Measurements from ENCODE around the gene CKLF. TPM values are rescaled to one million over a fixed set of nuclear protein-coding genes. Genes with fewer than 3 reads are reported as not detected.
"Not testable (repeated sequence)": the region's sequence is repeated elsewhere in the genome, so short reads cannot be mapped to it uniquely, and the experiment has no call there.

Gene CKLF
- total RNA-seq, 1 donor = 46.3 TPM

DNA sequence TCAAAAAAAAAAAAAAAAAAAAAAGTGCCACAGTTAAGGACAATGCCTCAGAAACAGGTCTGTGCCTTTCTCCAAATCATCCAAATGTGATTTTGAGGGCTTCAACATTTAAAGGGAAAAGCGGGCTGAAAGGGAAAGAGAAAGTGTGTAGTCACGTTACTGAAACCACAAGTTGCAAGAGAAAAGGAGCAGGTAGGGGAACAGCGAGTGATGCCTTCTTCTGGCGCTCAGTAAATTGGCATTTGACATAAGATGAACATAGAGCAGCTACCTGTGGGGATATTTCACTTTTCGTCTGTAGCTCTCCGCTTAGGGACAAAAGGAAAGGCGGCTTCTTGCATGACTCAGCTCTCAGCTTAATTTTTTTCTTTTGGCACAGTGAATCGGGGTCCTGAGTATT is 37.9 kb downstream of the CKLF start:
- peak in 2 of 3 donors; percentile 57 to 68 for DNase-seq (ENCODE audit: low read depth in 2 of 3, low spot score in 2 of 3)

- no peak for DNase-seq (ENCODE audit: low read depth in 2 of 3, low spot score in 2 of 3)
Observed at GRCh38 chr16:66591018-66591417, 38.6 kb downstream of the CKLF start.

DNA sequence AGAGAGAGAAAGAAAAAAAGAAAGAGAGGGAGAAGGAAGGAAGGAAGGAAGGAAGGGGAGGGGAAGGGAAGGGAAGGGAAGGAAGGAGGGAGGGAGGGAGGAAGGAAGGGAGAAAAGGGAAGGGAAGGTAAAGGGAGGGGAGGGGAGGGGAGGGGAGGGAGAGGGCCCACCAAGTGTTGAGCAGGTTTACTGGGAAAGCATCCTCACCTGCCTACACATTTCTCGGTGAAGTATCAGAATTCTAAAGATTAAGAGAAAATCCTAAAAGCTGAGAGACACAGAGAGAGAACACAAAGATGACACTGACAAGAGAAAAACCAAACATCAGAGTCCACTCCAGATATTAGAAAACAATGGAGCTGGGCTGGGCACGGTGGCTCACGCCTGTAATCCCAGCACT is 39.9 kb downstream of the CKLF start:
- no peak for DNase-seq (ENCODE audit: low read depth in 2 of 3, low spot score in 2 of 3)

GRCh38 chr16:66592814-66593213 is 40.4 kb downstream of the CKLF start:
- no peak for DNase-seq (ENCODE audit: low read depth in 2 of 3, low spot score in 2 of 3)

DNA sequence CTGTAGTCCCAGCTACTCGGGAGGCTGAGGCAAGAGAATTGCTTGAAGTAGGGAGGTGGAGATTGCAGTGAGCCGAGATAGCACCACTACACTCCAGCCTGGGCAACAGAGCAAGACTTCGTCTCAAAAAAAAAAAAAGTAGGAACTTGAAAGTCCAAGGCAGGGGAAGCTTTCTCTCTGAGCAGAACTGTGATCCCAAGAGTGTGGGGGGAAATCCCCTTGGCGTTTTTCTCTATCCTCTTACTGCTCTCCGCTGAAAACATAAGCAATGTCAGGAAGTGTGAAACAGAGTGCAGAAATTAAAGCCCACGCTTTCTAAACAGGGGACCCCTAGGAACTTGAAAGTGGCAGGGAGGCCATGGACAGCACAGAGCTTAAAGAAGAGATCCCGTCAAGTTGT is 42.4 kb downstream of the CKLF start:
- no peak for DNase-seq (ENCODE audit: low read depth in 2 of 3, low spot score in 2 of 3)

DNA sequence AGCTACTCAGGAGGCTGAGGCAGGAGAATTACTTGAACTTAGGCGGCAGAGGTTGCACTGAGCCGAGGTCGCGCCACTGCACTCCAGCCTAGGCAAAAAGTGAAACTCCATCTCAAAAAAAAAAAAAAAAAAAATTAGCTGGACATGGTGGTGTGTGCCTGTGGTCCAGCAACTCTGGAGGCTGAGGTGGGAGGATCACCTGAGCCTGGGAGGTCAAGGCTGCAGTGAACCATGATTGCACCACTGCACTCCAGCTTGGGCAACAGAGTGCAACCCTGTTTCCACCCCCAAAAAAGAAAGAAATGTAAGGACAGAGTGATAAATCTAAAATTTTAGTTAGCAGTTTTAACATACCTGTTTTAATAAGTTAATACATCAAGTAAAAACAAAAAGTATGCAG is 44.2 kb downstream of the CKLF start:
- DNase-seq (ENCODE audit: low read depth in 2 of 3, low spot score in 2 of 3) = not testable (repeated sequence)

DNA sequence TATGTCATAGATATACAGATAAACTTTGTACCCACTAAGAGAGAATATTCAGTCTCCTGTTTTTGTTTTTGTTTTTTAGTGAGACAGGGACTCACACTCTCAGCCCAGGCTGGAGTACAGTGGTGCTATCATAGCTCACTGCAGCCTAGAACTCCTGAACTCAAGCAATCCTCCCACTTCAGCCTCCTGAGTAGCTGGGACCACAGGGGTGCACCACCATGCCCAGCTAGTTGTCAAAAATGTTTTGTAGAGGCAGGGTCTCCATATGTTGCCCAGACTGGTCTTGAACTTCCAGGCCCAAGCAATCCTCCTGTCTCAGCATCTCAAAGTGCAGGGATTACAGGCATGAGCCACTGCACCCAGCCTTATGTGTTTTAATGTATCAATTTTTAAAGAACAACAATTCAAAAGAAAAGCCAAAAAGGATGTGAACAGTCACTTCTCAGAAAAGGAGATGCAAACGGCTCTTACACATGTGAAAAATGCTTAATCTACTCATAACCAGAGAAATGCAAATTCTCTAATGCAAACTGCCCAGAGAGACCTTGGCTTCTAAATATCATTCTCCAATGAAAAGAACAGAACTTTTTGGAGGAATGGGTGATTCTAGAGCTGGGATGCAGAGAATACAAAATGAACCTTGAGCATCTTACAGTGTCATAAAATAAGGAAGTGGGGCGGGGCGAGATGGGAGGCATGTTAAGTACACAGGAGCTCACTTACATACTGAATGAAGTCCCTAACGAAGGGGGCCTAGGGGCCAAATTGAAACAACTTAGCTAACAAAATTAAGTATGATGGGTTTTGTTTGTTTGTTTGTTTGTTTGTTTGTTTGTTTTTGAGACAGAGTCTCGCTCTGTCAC is 44.8 kb downstream of the CKLF start:
- no peak for DNase-seq (ENCODE audit: low read depth in 2 of 3, low spot score in 2 of 3)

DNA sequence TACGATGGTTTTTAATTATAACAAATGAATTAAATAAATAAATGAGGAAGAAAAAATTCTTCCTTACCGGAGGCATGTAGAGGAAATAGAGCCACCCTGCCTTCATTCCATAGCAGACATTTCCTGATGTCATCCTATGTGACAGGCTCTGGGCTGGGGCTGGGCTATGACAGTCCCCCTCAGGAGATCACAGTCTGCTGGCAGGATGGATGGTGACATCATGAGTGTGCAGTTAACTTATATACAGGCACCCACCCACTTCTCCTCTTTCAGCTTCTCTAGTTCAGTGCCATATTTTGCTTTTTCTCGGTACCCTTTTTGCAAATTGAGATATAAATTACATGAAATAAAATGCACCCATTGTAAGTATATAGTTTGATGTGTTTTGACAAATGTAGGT is 45.7 kb downstream of the CKLF start:
- no peak for DNase-seq (ENCODE audit: low read depth in 2 of 3, low spot score in 2 of 3)

- no peak for DNase-seq (ENCODE audit: low read depth in 2 of 3, low spot score in 2 of 3)
Observed at GRCh38 chr16:66599726-66600125, 47.4 kb downstream of the CKLF start.

DNA sequence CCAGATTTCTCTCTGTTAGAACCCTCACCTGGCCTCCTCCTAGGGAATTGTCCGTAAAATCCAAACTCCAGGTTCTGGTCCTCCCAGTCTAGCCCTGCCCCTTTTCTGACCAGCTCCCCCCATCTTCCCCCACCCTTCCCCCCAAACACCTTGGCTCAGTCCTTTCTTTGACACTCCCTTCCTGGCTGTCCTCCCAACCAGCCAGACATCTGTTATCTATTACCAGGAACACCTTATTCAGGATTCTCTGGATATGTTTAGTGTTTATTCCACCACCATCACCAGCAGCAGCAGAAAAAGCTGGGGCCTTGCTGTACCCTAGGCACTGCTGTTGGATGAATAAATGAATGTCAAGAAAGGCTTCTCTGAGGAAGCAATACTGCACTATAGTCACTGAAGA is 48.1 kb downstream of the CKLF start:
- no peak for DNase-seq (ENCODE audit: low read depth in 2 of 3, low spot score in 2 of 3)

DNA sequence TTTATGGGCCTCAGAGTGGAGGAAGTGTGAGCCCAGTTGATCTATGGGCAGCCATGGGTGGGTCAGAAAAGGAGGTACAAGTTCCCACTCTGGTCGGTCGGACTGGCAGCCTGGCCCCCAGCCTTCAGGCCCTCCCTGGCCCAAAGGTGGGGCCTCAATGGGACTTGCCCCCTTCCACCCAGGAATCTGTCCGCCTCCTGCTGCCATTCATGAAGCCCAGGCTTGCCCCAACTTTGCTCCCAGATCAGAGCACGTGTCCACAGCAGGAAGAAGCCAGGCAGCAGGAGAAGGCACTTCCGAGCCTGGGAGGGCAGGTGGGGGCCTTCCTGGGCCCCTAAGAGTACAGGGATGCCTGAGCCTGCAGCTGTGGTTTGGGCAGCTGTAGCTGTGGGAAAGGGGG is 49.1 kb downstream of the CKLF start:
- DNase-seq (ENCODE audit: low read depth in 2 of 3, low spot score in 2 of 3) = no peak

DNA sequence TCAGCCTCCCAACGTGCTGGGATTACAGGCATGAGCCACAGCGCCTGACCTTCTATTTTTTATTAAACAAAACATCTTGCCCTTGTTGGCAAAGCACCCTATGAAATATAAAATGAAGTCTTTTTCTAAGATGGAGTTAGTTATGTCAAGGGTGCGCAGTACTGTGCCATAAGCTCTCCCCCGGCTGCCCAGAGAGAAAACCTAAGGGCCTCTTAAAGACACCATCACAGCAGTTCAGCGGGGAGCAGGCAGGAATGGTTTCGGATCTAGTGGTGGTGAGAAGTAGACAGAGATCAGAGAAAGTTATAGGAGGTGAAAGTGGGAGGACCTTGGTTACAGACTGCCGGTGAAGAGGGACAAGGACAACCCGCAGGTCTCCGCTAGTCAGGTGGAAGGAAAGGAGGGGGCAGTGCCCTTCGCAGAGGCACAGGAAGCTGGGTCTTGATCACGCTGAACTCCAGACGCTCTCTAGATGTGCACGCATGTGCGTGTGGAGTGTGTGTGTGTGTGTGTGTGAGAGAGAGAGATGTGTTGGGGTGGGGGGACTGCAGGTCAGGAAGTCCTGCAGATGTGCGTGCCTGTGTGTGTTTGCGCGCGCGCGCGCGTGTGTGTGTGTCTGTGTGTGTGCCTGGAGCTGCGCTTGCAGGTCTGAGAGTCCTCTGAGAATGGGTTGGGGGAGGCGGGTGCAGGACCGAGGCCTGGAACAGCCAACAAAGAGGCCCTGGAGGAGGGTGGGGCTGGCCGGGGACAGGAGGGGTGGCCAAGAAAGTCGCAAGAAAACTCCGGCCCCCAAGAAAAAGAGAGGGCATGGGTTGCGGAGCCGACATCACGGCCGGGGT is 51.4 kb downstream of the CKLF start:
- peak; percentile 66 to 84 (median 80) for DNase-seq (ENCODE audit: low read depth in 2 of 3, low spot score in 2 of 3)

DNA sequence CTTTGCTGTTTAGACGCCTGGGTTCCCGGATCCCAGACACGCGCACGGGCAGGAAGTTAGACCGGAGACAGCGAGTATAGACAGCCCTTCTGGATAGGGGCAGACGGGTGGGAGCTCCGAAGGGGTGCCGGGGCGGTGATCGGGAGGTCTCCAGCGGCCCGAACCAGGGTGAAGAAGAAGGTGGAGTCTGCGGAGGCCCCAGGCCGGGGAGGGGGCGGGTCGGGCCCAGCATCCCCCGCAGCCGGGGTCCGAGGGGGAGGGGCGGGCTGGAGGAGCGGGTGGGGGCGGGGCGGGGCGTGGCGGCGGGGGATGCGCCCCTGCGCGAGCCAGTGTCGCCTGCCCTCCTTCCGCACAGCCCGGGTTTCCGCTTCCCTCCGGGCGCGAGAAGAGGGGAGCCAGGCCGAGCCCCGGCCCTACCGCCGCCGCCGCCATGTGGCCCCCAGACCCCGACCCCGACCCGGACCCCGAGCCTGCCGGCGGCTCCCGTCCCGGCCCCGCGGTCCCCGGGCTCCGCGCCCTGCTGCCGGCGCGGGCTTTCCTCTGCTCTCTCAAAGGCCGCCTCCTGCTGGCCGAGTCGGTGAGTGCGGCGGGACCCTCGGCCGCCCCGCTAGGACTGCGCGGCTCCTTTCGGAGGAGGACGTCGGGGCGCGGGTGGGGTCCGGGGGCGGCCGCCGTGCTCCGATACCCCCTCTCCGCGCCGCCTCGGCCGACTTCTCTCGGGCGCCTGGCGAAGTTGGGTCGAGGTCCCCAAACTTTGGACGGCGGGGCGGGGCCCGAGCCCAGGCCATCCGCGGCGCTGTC is 52.2 kb downstream of the CKLF start, which contains the start of gene CMTM3:
TSS of gene CMTM3 (plus strand) at position 329 of the 801 bp plus-strand sequence. CDS start at position 431, 102 bp downstream.
- DNase-seq (ENCODE audit: low read depth in 2 of 3, low spot score in 2 of 3) = peak; percentile 52 to 78 (median 71)

GRCh38 chr16:66605177-66605978 is 53.0 kb downstream of the CKLF start:
- DNase-seq (ENCODE audit: low read depth in 2 of 3, low spot score in 2 of 3) = peak in 1 of 3 donors; percentile 53

DNA sequence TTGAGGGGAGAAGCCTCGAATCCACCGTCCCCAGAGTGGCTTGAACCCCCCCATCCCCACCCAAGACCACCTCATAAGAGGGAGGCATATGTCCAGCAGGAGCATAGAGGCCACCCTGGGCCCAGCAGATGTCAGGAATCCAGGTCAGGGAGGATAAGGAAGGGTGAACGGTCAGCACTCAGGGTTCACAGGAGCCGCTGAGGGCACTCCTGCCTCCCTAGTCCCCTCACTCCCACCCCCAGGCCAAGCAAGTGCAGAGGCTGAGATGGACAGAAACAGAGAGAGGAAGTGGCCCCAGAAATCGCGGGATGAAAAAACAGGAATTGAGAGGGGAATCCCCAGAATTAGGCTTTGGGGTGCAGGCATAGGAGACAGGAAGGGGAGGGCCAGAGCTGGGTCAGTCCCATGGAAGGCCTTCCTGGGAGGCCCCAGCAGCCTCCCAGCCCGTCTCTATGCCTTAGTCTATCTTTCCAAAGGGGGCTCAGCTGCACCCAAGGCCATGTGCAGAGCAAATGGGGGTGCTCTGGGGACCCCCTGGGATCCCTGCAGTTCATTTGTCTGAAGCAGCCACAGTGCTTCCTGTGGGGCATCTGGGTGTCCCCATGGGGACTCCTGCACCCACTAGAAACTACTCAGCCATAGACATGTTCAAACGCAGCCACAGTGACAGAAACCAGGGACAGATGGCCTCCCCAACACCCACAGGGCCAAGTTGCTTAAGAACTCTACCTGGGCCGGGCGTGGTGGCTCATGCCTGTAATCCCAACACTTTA is 53.8 kb downstream of the CKLF start:
- DNase-seq (ENCODE audit: low read depth in 2 of 3, low spot score in 2 of 3) = no peak

- DNase-seq (ENCODE audit: low read depth in 2 of 3, low spot score in 2 of 3) = peak; percentile 64 to 89 (median 85)
Observed at GRCh38 chr16:66608241-66609138, 56.1 kb downstream of the CKLF start.

DNA sequence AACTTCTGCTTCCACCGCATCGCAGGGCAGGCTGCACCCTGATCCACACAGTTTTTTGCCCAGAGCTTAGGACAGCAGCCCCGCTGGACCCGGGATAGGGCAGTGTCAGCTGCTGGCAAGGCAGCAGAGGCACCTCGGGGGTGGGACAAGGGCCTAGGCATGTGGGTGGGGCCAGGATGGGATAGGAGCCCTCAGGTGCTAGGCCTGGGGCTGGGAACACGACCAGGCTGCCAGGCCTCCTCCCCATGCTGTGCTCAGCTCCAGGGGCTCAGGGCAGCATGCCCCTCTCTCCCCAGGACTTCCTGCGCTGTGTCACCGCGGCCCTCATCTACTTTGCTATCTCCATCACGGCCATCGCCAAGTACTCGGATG is 56.7 kb downstream of the CKLF start:
- no peak for DNase-seq (ENCODE audit: low read depth in 2 of 3, low spot score in 2 of 3)

GRCh38 chr16:66610111-66610820 is 57.9 kb downstream of the CKLF start:
- DNase-seq (ENCODE audit: low read depth in 2 of 3, low spot score in 2 of 3) = no peak

Data from hematopoietic multipotent progenitor cell (in vitro differentiated cells).